GM18868 (cell line): ENCODE data around the gene ANKS3.
"Not testable (repeated sequence)": the region's sequence is repeated elsewhere in the genome, so short reads cannot be mapped to it uniquely, and the experiment has no call there.

ENCODE experiments used
- ATAC-seq: cut with Tn5 transposase; IDR thresholded peaks from one replicate; pipeline ENCODE4 v1.9.1; 2021; ENCODE audit warnings: mild to moderate bottlenecking, moderate library complexity; ENCODE audit not compliant: unreplicated experiment

Gene ANKS3

GRCh38 chr16:4754865-4755264 is 20.8 kb upstream of the ANKS3 start:
- ATAC-seq = no peak

DNA sequence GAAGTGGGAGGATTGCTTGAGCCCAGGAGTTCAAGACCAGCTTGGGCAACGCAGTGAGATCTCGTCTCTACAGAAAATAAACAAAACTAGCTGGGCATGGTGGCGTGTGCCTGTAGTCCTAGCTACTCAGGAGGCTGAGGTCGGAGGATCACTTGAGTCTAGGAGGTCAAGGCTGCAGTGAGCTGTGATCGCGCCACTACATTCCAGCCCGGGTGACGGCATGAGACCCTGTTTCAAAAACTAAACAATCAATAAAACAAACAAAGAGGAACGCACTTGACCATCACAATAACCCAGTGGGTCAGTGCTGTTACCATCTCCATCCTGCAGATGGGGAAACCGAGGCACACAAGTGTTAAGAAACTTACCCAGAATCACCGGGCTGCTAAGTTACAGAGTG is 19.2 kb upstream of the ANKS3 start:
- no peak for ATAC-seq

- no peak for ATAC-seq
Observed at GRCh38 chr16:4752351-4753100, 18.5 kb upstream of the ANKS3 start.

DNA sequence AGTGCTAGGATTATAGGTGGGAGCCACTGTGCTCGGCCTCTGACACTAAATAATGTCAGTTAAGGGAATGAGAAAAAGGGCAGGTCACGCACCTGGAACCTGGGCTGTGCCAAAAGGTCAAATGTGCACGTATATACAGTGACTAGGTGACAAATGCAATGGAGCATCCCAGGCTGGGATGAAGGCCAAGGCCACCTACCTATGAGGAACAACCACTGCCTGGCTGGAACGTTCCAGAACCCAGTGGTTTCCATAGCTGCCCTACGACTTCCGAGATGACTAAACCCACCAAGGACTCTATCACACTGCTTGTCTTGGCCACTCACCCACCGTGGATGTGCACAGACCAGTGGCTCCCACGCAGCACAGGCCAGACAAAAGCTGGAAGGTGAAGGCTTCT is 16.8 kb upstream of the ANKS3 start:
- no peak for ATAC-seq

DNA sequence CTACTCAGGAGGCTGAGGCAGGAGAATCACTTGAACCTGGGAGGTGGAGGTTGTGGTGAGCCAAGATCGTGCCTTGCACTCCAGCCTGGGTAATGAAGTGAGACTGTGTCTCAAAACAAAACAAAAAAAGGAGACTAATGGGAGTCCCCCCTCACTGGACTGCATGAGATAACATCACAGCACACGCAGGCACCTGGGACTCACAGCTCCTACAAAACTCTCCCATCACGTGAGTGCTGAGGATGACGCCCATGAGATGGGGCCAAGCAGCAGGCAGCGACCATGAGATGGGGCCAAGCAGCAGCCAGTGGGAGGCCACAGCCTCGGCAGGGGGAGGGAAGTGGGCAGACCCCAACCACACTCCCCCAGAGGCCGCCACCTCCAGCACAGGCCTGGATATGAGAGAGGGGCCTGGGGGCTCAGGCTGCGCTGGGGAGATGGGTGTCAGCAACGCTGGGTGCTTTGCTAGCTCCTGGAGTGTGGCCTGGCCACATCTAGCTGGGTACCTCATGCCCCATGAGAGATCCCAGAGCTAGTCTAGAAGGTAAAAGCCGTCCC is 15.7 kb upstream of the ANKS3 start:
- no peak for ATAC-seq

DNA sequence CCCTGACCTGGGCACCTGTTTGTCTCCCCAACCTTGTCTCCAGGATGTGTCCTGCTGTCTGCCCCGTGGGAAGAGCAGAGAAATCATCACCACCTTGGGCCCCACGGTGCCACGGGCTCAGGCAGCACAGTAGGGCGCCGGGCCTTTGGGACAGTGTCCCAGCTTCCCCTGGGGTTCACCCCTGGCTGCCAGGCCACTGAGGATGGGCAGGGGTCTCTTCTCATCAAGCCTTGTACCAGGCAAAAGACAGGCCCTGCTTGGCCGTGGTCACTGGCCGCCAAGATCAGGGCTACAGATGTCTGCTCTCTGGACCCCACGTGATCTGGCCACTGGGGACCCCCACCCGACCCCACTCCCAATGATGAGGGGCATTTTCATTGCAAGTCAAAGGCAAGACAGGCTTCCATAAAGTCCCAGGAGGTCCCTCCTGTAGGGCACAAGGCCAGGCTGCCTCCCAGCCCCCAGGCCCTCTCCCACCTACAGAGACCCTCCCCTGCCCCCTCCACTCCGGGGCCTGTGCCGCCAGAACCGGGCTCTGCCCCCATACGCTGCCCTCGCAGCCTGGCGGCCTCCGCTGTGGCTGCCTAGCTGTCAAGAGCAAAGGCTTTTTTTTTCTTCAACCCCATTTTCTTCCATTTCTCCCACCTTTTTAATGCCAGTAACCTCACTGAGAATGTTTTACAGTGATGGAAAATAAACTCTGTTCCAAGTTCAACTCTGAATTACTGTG is 14.8 kb upstream of the ANKS3 start:
- ATAC-seq = no peak

DNA sequence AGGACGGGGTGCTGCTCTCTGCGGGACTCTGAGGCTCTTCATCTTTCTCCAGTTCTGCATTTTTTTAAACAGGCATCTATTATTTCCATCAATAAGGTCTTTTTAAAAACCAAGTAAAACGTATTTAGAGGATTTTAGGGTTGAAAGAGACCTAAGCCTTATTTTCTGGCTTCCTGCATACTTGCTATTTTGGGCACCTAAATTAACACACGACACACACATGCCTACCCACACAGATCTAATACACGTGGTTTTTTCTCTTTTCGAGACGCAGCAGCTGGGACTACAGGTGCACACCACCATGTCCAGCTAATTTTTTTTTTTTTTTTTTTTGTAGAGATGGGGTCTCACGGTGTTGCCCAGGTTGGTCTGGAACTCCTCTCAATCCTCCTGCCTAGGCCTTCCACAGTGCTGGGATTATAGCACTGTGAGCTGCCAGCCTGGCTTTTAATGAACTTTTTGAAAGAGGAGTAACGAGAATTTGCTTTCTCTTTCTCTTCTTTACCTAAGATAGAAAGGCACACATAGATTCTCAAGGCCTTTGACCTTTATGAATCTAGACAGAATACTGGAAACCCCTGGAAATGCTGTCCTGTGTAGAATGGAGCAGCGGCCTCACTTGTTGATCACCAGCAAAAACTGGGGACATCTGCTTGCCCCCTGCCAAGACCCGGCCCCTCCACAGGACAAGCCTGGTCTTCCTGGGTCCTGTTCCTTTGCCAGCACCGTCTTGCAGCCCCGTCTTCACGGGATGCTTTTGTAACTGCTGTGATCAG is 14.0 kb upstream of the ANKS3 start:
- ATAC-seq = no peak

- ATAC-seq = no peak
Observed at GRCh38 chr16:4746991-4747574, 13.0 kb upstream of the ANKS3 start.

DNA sequence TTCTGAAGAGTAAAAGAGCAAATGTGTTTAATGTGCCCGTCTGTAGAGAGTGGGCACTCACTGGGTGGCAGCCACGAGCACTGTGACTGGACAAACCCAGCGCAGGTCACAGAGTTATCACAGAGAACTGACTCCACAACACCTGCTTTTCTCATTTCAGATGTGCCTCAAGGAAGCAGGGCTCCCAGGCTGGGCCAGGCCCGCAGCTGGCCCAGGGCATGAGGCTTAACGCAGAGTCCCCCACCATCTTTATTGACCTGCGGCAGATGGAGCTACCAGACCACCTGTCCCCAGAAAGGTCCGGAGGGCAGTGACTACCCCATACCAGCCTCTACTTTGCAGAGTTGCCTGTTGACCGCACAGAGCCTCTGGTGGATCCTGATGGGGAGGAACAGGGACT is 12.1 kb upstream of the ANKS3 start:
- no peak for ATAC-seq

- ATAC-seq = no peak
Observed at GRCh38 chr16:4745274-4745569, 11.2 kb upstream of the ANKS3 start.

- ATAC-seq = no peak
Observed at GRCh38 chr16:4744555-4745273, 10.6 kb upstream of the ANKS3 start.

DNA sequence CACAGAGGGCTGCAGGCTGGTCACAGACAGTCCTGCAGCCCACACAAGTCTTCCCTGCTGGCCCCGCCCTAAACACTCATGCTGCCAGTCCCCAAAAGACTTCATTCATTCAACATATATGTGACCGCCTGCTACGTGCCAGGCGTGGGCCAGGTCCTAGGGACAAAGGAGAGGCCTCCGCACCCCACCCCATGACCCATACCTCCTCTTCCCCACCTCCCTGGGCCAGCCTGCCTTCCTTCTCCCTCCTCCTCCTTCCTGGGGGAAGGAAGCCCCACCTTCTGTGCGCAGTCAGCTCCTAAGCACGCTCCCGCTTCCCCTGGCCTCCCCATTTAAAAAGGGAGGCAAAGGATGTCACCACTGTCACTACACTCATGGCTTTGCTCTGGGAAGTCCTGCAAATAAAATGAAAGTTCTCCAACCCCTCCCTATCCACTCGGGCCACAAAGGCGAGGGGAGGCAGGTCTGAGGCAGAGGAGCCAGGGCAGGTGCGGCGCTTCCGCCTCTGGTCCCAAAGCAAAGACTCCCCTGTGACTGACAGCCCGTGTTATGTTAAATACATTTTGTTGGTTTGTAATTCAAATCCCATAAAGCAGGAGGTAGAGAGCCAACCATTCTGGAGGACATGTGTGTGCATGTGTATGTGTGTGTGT is 9.3 kb upstream of the ANKS3 start:
- no peak for ATAC-seq

GRCh38 chr16:4738370-4738769 is 4.3 kb upstream of the ANKS3 start:
- not testable (repeated sequence) for ATAC-seq

DNA sequence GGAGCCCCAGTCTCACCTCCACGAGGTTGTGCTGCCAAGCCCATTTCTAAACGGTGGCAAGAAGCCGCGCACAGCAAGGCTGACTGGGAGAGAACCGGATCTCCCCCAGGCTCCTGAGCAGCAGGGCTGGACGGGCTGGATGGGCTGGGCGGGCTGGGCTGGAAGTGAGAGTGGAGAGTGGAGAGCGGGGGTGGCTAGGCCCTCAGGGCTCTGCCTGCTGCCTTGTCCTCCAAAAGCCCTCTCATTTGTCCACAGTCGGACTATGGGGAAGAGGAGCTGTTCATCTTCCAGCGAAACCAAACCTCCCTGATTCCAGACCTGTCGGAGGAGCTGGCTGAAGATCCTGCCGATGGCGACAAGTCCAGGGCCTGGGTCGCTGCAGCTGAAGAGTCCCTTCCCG is 3.5 kb upstream of the ANKS3 start:
- no peak for ATAC-seq

- ATAC-seq = no peak
Observed at GRCh38 chr16:4736546-4736945, 2.5 kb upstream of the ANKS3 start.

DNA sequence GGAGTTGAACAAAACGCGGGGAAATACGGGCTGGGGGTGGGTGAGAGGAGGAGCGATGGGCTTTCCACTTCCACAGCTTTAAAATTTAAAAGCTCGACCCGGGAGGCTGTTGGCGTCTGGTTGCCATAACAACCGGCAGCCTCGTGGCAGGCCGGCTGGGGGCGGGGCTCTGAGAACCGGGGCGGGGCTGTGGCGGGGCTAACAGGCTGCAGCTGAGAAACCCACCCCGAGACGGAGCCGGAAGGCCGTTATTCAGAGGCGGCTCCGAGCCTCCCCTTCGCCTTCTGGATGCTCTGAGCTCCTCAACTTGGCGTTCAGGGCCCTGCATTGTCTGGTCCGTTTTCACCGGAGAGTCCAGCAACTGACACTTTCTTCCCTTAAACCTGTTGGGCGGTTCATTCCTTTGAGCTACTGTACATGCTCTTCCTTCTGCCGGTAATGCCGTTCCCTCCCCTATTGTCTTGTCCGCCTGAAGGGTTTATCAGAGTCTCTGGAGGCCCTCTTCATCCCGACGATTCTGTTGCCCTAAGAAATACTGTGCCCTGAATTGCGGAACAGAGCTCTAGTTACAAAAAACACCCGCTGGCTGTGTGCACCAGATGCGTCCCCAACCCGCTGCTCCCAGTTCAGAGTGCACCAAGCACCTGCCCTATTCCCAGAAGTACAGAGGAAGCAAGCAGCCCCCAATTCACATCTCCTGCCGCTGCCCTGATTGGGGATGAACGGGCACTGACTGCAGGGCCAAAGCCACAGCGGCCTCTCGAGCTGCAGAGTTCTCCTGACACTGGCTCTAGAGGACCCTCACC is 862 bp upstream of the ANKS3 start:
- peak; percentile 60 for ATAC-seq

DNA sequence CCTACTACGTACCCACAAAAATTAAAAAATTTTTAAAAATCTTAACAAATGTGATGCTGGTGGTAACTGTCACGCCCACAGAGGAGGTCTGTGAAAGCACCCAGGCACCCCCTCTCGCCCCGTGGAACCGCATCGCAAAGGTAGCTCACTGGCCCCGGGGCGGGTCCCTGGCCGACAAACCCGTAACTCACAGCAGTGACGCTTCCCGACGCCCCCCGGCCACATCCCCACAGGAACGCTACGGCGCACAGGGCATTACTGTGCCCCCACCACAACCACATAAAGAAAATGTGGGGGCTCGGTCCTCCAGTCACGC is 366 bp downstream of the ANKS3 start:
- ATAC-seq = peak; percentile 9

GRCh38 chr16:4733211-4733742 is 794 bp downstream of the ANKS3 start:
- no peak for ATAC-seq

DNA sequence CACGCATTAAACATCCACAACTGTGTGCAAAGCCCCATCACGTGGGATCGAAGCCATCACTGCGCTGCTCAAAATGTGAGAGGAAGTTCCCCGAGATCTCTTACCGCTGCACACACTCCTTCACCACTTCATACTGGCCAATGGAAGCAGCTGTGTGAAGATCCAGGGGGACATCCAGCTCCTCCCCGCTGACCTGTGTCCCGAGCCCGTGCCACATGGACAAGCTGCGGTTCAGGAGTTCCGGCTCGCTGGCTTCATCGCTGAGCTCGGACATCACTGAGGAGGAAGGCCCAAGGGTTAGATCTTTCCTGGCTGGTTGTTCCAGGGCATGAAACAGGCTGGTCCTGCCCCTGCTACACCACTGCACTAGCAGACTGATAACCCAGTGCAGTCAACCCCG is 4.2 kb downstream of the ANKS3 start:
- no peak for ATAC-seq
